Measurements from ENCODE around the gene SLF2.
A peak's percentile ranks its signal among the peaks of the same experiment; 100 is the strongest.

Gene SLF2

GRCh38 chr10:100996678-100997359, 84.1 kb downstream of the SLF2 start:
- peak overlapping the region; percentile 84 for H3K4me3 ChIP-seq (replicated peaks; ENCODE audit: low read depth, low read length)
- TF ChIP-seq CTCF (IDR thresholded peaks at IDR 0.05; ENCODE audit: low read depth, low read length, missing control alignments): no peak
- no peak for DNase-seq (ENCODE audit: extremely low read depth, low read depth)

GRCh38 chr10:100997360-100998182, 84.8 kb downstream of the SLF2 start:
- no peak for DNase-seq (ENCODE audit: extremely low read depth, low read depth)
- H3K4me3 ChIP-seq (replicated peaks; ENCODE audit: low read depth, low read length): peak overlapping the region; percentile 84
- TF ChIP-seq CTCF (IDR thresholded peaks at IDR 0.05; ENCODE audit: low read depth, low read length, missing control alignments): peak; percentile 90

- TF ChIP-seq CTCF (IDR thresholded peaks at IDR 0.05; ENCODE audit: low read depth, low read length, missing control alignments): no peak
- no peak for DNase-seq (ENCODE audit: extremely low read depth, low read depth)
- H3K4me3 ChIP-seq (replicated peaks; ENCODE audit: low read depth, low read length): peak overlapping the region; percentile 84
Measured at GRCh38 chr10:100998183-100998990, 85.6 kb downstream of the SLF2 start.

GRCh38 chr10:100998991-100999741, 86.4 kb downstream of the SLF2 start:
- peak overlapping the region; percentile 84 for H3K4me3 ChIP-seq (replicated peaks; ENCODE audit: low read depth, low read length)
- no peak for DNase-seq (ENCODE audit: extremely low read depth, low read depth)

GRCh38 chr10:100999742-101000126, 87.0 kb downstream of the SLF2 start, which contains the start of gene LZTS2:
TSS of gene LZTS2 (plus strand) at chr10:100999808. CDS start at chr10:101002539, 2,731 bp downstream.
- TF ChIP-seq CTCF (IDR thresholded peaks at IDR 0.05; ENCODE audit: low read depth, low read length, missing control alignments): no peak
- peak within 1 kb of the TSS; percentile 84 for H3K4me3 ChIP-seq (replicated peaks; ENCODE audit: low read depth, low read length)
- no peak for DNase-seq (ENCODE audit: extremely low read depth, low read depth)

More at GRCh38 chr10:100998991-100999741, 86.4 kb downstream of the SLF2 start:
- TF ChIP-seq CTCF (IDR thresholded peaks at IDR 0.05; ENCODE audit: low read depth, low read length, missing control alignments): peak; percentile 80
